Caco-2 (cell line): ENCODE measurements around the gene COX11. TPM values are rescaled to one million over a fixed set of nuclear protein-coding genes. Genes with fewer than 3 reads are reported as not detected.

Experiments used
- BruUV-seq: library from RNA; stranded (reverse); fragments of 400-500 nt; replicated peaks from 2 replicates; lab custom pipeline; 2021; lab: Mats Ljungman, UMichigan
- CTCF ChIA-PET: fragments of 300-600 bp; sonication (Branson Sonifier 250); formaldehyde crosslinking; loops from one replicate; lab custom pipeline; 2022; ENCODE audit warnings: antibody characterized with exemption; lab: Charles Lee
- POLR2A ChIA-PET: fragments of 300-600 bp; sonication (Branson Sonifier 250); formaldehyde crosslinking; loops from one replicate; lab custom pipeline; 2022; ENCODE audit warnings: antibody characterized with exemption; lab: Charles Lee
- DNase-seq, 2 experiments: peaks; one replicate each; pipeline versions ENCODE4 v3.0.0 to v3.0.0-alpha.2; 2020 to 2022
- H3K27me3 ChIP-seq: replicated peaks from 2 replicates; pipeline ENCODE4 v1.6.0; 2011; ENCODE audit warnings: low read length; ENCODE audit not compliant: control insufficient read depth, insufficient read depth
- H3K36me3 ChIP-seq: 2 replicates; pipeline ENCODE4 v1.5.1; 2011; ENCODE audit warnings: low read length; ENCODE audit not compliant: control insufficient read depth, insufficient read depth
- H3K4me1 ChIP-seq: fragments of 250-450 bp; sonication (Bioruptor Pico); 2 replicates; pipeline ENCODE4 v1.5.1; 2020; ENCODE audit warnings: mild to moderate bottlenecking
- H3K4me3 ChIP-seq: 2 replicates; pipeline ENCODE4 v1.5.1; 2011; ENCODE audit warnings: low read depth, mild to moderate bottlenecking, control low read depth, low read length
- H3K9me3 ChIP-seq: fragments of 250-450 bp; sonication (Bioruptor Pico); 2 replicates; pipeline ENCODE4 v1.5.1; 2020; ENCODE audit warnings: mild to moderate bottlenecking, moderate library complexity
- H3K27ac Mint-ChIP-seq: one replicate; pipeline ENCODE4 v1.8.0; 2022; ENCODE audit warnings: mixed read lengths; ENCODE audit not compliant: unreplicated experiment
- H3K27me3 Mint-ChIP-seq: one replicate; pipeline ENCODE4 v1.8.0; 2022; ENCODE audit warnings: mixed read lengths; ENCODE audit not compliant: insufficient read depth, unreplicated experiment
- H3K36me3 Mint-ChIP-seq: one replicate; pipeline ENCODE4 v1.8.0; 2022; ENCODE audit warnings: mild to moderate bottlenecking, mixed read lengths; ENCODE audit not compliant: insufficient read depth, unreplicated experiment
- H3K4me1 Mint-ChIP-seq: one replicate; pipeline ENCODE4 v1.8.0; 2022; ENCODE audit warnings: low read depth, mixed read lengths; ENCODE audit not compliant: unreplicated experiment
- H3K4me3 Mint-ChIP-seq: one replicate; pipeline ENCODE4 v1.8.0; 2022; ENCODE audit warnings: mild to moderate bottlenecking, moderate library complexity, mixed read lengths; ENCODE audit not compliant: unreplicated experiment
- H3K9me3 Mint-ChIP-seq: one replicate; pipeline ENCODE4 v1.8.0; 2022; ENCODE audit warnings: mixed read lengths; ENCODE audit not compliant: unreplicated experiment
- CTCF ChIP-seq, 2 experiments: fragments of 200-600 bp in 1 of 2; IDR thresholded peaks; 1 replicate in 1 of 2; 2 replicates in 1 of 2; pipeline versions ENCODE4 v1.5.1 to v1.8.0; 2011 to 2022; ENCODE audit warnings: antibody characterized with exemption in 1 of 2, control low read depth in 1 of 2, inconsistent platforms in 1 of 2, low read depth in 1 of 2, low read length in 1 of 2, mild to moderate bottlenecking in 1 of 2, moderate library complexity in 1 of 2; ENCODE audit not compliant: insufficient read depth in 1 of 2, severe bottlenecking in 1 of 2, unreplicated experiment in 1 of 2
- intact Hi-C: fragments of 100-400 bp; cut with micrococcal nuclease; formaldehyde crosslinking; loops from one replicate; pipeline ENCODE4 v1.10.0; 2022; ENCODE audit not compliant: unreplicated experiment
- total RNA-seq: library from RNA; stranded (reverse); gene quantifications from 2 replicates; pipeline ENCODE4 v1.2.3, GENCODE V29; 2022

The COX11 gene
- total RNA-seq, 1 experiment from 2014 or later = 77.6 TPM

GRCh38 chr17:54974759-54975158, 6.3 kb upstream of the COX11 start:
- Histone ChIP-seq H3K4me3 (no peak overlapping the region), H3K36me3 (no peaks in the 10 kb centered on the region), H3K27me3 (no peaks in the 10 kb centered on the region), H3K9me3 (no peaks in the 10 kb centered on the region), H3K4me1 (peaks cover 14% of the 10 kb centered on the region; the same call in 1 of the 2 replicates)
- intact Hi-C loops = no loop called here
- CTCF ChIA-PET = no interaction called here
- BruUV-seq = no TSS peak
- no peak overlapping the region for H3K27ac Mint-ChIP-seq
- H3K27me3 Mint-ChIP-seq = no peaks in the 10 kb centered on the region
- no peak overlapping the region for H3K4me3 Mint-ChIP-seq
- H3K4me1 Mint-ChIP-seq = peaks cover 6% of the 10 kb centered on the region
- no peak for TF ChIP-seq CTCF (IDR thresholded peaks at IDR 0.05; ENCODE audit: insufficient read depth in 1 of 2, low read depth in 1 of 2, low read length in 1 of 2, severe bottlenecking in 1 of 2, unreplicated experiment in 1 of 2)
- DNase-seq = no peak
- POLR2A ChIA-PET = no interaction called here
- no peaks in the 10 kb centered on the region for H3K9me3 Mint-ChIP-seq
- no peaks in the 10 kb centered on the region for H3K36me3 Mint-ChIP-seq

- Histone ChIP-seq H3K4me1 (peaks cover 14% of the 10 kb centered on the region; the same call in 1 of the 2 replicates), H3K4me3 (no peak overlapping the region), H3K36me3 (no peaks in the 10 kb centered on the region), H3K9me3 (no peaks in the 10 kb centered on the region), H3K27me3 (no peaks in the 10 kb centered on the region)
- no peak for DNase-seq
- TF ChIP-seq CTCF (IDR thresholded peaks at IDR 0.05; ENCODE audit: insufficient read depth in 1 of 2, low read depth in 1 of 2, low read length in 1 of 2, severe bottlenecking in 1 of 2, unreplicated experiment in 1 of 2) = no peak
- Mint-ChIP-seq H3K27ac (no peak overlapping the region), H3K27me3 (no peaks in the 10 kb centered on the region), H3K9me3 (no peaks in the 10 kb centered on the region), H3K36me3 (no peaks in the 10 kb centered on the region), H3K4me3 (no peak overlapping the region), H3K4me1 (peaks cover 6% of the 10 kb centered on the region)
- ChIA-PET POLR2A (interaction anchor here (0.6 kb wide), 1 partner anchor 24 kb away, joined by 3 read pairs; no protein-coding TSS in a partner anchor), CTCF (no interaction called here)
- intact Hi-C loops = no loop called here
- BruUV-seq = no TSS peak
Observed at GRCh38 chr17:54972406-54973138, 4.1 kb upstream of the COX11 start.

- Histone ChIP-seq H3K4me3 (no peak overlapping the region), H3K36me3 (no peaks in the 10 kb centered on the region), H3K27me3 (no peaks in the 10 kb centered on the region), H3K4me1 (peaks cover 18% of the 10 kb centered on the region), H3K9me3 (no peaks in the 10 kb centered on the region)
- Mint-ChIP-seq H3K4me3 (no peak overlapping the region), H3K36me3 (no peaks in the 10 kb centered on the region), H3K27me3 (no peaks in the 10 kb centered on the region), H3K4me1 (peaks cover 6% of the 10 kb centered on the region), H3K9me3 (no peaks in the 10 kb centered on the region), H3K27ac (no peak overlapping the region)
- TF ChIP-seq CTCF (IDR thresholded peaks at IDR 0.05; ENCODE audit: insufficient read depth in 1 of 2, low read depth in 1 of 2, low read length in 1 of 2, severe bottlenecking in 1 of 2, unreplicated experiment in 1 of 2) = no peak
- ChIA-PET POLR2A (no interaction called here), CTCF (no interaction called here)
- no TSS peak for BruUV-seq
- no peak for DNase-seq
- intact Hi-C loops = no loop called here
Observed at GRCh38 chr17:54971901-54972300, 3.4 kb upstream of the COX11 start.
